ENCODE data around the gene RIC3.
"Not testable (repeated sequence)": the region's sequence is repeated elsewhere in the genome, so short reads cannot be mapped to it uniquely, and the experiment has no call there.

- TF ChIP-seq CTCF, POLR2A (IDR thresholded peaks at IDR 0.05): not testable (repeated sequence)
Measured at GRCh38 chr11:8161627-8162304, 7.1 kb downstream of the RIC3 start.

All from esophagus squamous epithelium (tissue), 4 donors.